ENCODE measurements around the gene GREM2. TPM values are rescaled to one million over a fixed set of nuclear protein-coding genes. Genes with fewer than 3 reads are reported as not detected.

GREM2 gene
- total RNA-seq, 1 experiment from 2014 or later = 0.17 TPM

DNA sequence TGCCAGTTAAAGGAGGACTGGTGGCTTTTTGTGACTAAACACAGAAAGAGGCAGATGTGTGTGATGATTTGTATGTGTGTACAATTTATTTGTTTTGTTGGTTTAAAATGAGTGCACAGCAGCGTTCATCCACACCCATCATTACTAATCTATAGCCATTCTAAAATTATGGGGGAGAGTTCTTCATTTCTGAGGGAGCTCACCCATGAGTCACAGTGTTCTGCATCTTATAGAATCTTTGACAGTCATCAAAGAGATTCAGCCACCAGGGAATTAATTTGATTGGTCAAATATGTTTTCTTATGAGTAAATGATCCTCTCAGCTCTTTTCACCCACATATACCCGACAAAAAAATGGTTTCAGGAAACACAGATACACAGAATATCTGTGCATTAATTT, 147.9 kb downstream of the GREM2 start (continued):
- TF ChIP-seq FOXK1 (CRISPR knock-in tag; IDR thresholded peaks at IDR 0.05) (no peak), NR2C2 (CRISPR knock-in tag; IDR thresholded peaks at IDR 0.05) (no peak), ZNF423 (CRISPR knock-in tag; IDR thresholded peaks at IDR 0.05) (no peak), TP53 (CRISPR knock-in tag; IDR thresholded peaks at IDR 0.05) (no peak), MXD4 (CRISPR knock-in tag; IDR thresholded peaks at IDR 0.05; ENCODE audit: borderline replicate concordance) (no peak), ZBTB21 (CRISPR knock-in tag; IDR thresholded peaks at IDR 0.05; ENCODE audit: borderline replicate concordance) (no peak), MYBL2 (CRISPR knock-in tag; IDR thresholded peaks at IDR 0.05) (no peak)
- TF ChIP-seq, protein P1, sequence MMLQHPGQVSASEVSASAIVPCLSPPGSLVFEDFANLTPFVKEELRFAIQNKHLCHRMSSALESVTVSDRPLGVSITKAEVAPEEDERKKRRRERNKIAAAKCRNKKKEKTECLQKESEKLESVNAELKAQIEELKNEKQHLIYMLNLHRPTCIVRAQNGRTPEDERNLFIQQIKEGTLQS (CRISPR knock-in tag; conservative IDR thresholded peaks at IDR 0.05) = no peak
- TF ChIP-seq, protein P2, sequence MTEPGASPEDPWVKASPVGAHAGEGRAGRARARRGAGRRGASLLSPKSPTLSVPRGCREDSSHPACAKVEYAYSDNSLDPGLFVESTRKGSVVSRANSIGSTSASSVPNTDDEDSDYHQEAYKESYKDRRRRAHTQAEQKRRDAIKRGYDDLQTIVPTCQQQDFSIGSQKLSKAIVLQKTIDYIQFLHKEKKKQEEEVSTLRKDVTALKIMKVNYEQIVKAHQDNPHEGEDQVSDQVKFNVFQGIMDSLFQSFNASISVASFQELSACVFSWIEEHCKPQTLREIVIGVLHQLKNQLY (CRISPR knock-in tag; IDR thresholded peaks at IDR 0.05) = no peak
- TF ChIP-seq, protein P3, sequence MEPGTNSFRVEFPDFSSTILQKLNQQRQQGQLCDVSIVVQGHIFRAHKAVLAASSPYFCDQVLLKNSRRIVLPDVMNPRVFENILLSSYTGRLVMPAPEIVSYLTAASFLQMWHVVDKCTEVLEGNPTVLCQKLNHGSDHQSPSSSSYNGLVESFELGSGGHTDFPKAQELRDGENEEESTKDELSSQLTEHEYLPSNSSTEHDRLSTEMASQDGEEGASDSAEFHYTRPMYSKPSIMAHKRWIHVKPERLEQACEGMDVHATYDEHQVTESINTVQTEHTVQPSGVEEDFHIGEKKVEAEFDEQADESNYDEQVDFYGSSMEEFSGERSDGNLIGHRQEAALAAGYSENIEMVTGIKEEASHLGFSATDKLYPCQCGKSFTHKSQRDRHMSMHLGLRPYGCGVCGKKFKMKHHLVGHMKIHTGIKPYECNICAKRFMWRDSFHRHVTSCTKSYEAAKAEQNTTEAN (CRISPR knock-in tag; IDR thresholded peaks at IDR 0.05) = no peak

DNA sequence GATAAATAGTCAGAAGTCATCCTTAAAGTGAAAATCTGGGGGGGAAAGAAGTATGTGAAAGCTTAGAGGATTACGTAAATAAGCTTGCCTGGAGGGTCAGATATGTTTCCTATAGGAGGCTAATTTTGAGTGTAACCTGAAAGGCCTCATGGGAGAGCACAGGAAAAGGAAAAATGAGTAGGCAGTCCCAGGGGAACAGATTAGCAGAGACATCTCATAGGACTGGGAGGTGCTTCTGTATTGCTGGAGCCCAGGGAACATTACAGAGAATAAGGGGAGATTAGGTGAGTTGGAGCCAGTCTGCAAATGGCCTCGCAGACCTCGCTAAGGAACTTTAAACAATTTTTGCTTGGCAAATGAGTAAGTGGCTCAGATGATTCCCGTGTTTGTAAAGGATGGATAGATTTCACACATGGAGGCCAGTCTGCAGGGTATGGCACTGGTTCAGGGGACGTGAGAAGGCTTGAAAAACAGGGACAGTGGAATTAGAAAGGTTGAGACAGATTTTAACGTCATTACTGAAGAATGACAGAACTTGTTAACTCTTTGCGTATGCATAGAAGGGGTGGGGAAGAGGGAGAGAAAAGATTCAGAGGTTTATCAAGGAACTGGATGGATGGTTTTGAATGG, 149.1 kb downstream of the GREM2 start:
- ChIA-PET POLR2A (no interaction called here), CTCF (interaction anchor here (4.4 kb wide), 1 partner anchor 8 kb away, joined by 12 read pairs; no protein-coding TSS in a partner anchor)
- no peaks in the 10 kb centered on the region for H3K36me3 Mint-ChIP-seq
- no peaks in the 10 kb centered on the region for H3K27me3 Mint-ChIP-seq (ENCODE audit: low read depth)
- no peak overlapping the region for H3K27ac Mint-ChIP-seq
- no peak for TF ChIP-seq GABPB1 (CRISPR knock-in tag; IDR thresholded peaks at IDR 0.05)
- TF ChIP-seq, protein P4, sequence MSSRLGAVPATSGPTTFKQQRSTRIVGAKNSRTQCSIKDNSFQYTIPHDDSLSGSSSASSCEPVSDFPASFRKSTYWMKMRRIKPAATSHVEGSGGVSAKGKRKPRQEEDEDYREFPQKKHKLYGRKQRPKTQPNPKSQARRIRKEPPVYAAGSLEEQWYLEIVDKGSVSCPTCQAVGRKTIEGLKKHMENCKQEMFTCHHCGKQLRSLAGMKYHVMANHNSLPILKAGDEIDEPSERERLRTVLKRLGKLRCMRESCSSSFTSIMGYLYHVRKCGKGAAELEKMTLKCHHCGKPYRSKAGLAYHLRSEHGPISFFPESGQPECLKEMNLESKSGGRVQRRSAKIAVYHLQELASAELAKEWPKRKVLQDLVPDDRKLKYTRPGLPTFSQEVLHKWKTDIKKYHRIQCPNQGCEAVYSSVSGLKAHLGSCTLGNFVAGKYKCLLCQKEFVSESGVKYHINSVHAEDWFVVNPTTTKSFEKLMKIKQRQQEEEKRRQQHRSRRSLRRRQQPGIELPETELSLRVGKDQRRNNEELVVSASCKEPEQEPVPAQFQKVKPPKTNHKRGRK (CRISPR knock-in tag; IDR thresholded peaks at IDR 0.05; ENCODE audit: borderline replicate concordance) = no peak
- no peak for TF ChIP-seq NFYB (CRISPR knock-in tag; conservative IDR thresholded peaks at IDR 0.05; ENCODE audit: low read depth)
- TF ChIP-seq, protein P5, sequence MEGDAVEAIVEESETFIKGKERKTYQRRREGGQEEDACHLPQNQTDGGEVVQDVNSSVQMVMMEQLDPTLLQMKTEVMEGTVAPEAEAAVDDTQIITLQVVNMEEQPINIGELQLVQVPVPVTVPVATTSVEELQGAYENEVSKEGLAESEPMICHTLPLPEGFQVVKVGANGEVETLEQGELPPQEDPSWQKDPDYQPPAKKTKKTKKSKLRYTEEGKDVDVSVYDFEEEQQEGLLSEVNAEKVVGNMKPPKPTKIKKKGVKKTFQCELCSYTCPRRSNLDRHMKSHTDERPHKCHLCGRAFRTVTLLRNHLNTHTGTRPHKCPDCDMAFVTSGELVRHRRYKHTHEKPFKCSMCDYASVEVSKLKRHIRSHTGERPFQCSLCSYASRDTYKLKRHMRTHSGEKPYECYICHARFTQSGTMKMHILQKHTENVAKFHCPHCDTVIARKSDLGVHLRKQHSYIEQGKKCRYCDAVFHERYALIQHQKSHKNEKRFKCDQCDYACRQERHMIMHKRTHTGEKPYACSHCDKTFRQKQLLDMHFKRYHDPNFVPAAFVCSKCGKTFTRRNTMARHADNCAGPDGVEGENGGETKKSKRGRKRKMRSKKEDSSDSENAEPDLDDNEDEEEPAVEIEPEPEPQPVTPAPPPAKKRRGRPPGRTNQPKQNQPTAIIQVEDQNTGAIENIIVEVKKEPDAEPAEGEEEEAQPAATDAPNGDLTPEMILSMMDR (IDR thresholded peaks at IDR 0.05) = no peak
- no peak for TF ChIP-seq RORB (CRISPR knock-in tag; IDR thresholded peaks at IDR 0.05)
- no peak for TF ChIP-seq GRHL2 (CRISPR knock-in tag; IDR thresholded peaks at IDR 0.05; ENCODE audit: insufficient replicate concordance, severe bottlenecking)
- TF ChIP-seq ELF4 (CRISPR knock-in tag; IDR thresholded peaks at IDR 0.05; ENCODE audit: low read depth) = no peak
- DNase-seq (ENCODE audit: low spot score) (no peak), ATAC-seq (no peak)
- no peaks in the 10 kb centered on the region for H3K9me3 Mint-ChIP-seq
- no peak overlapping the region for H3K4me3 Mint-ChIP-seq
- H3K4me1 Mint-ChIP-seq = peaks cover 15% of the 10 kb centered on the region

DNA sequence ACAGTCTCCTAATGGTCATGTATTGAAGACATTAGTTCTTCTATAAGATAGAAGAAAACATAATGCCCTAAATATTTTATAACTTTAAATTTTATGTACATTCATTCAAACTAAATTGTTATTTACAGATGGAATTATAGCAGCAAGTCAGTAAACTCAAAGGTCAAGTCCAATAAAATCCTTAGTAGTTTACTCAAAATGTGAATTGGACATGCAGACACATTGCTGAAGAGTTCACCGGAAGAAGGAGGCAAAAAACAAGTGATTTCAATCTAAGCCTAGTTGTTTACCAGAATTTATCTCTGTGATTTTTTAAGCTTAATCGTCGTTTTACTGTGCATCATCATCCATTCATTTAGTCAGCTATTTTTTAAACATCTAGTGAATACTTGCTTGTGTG, 149.7 kb downstream of the GREM2 start:
- Mint-ChIP-seq H3K9me3 (no peaks in the 10 kb centered on the region), H3K27ac (no peak overlapping the region), H3K36me3 (no peaks in the 10 kb centered on the region), H3K27me3 (ENCODE audit: low read depth) (no peaks in the 10 kb centered on the region), H3K4me3 (no peak overlapping the region), H3K4me1 (peaks cover 15% of the 10 kb centered on the region)
- DNase-seq (ENCODE audit: low spot score) (no peak), ATAC-seq (no peak)
- ChIA-PET CTCF (no interaction called here), POLR2A (no interaction called here)
- TF ChIP-seq TP53 (CRISPR knock-in tag; IDR thresholded peaks at IDR 0.05) = no peak
- no peak for TF ChIP-seq ZNF423 (CRISPR knock-in tag; IDR thresholded peaks at IDR 0.05)
- TF ChIP-seq, protein P6, sequence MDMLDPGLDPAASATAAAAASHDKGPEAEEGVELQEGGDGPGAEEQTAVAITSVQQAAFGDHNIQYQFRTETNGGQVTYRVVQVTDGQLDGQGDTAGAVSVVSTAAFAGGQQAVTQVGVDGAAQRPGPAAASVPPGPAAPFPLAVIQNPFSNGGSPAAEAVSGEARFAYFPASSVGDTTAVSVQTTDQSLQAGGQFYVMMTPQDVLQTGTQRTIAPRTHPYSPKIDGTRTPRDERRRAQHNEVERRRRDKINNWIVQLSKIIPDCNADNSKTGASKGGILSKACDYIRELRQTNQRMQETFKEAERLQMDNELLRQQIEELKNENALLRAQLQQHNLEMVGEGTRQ (CRISPR knock-in tag; IDR thresholded peaks at IDR 0.05) = no peak

Data from WTC11 (cell line).